DOHH2 (cell line): Measurements from ENCODE around the gene MRGPRF.

Source experiments
- H3F3A ChIP-seq: fragments of 200-600 bp; sonication (generic), shearing (Covaris generic); 2 replicates; pipeline ENCODE4 v1.6.0; 2016; ENCODE audit warnings: antibody characterized with exemption, mild to moderate bottlenecking; ENCODE audit not compliant: control insufficient read depth, insufficient read depth
- H3K27ac ChIP-seq: fragments of 200-600 bp; sonication (generic); 2 replicates; pipeline ENCODE4 v1.5.1; 2014; ENCODE audit warnings: low read depth, mild to moderate bottlenecking, low read length, moderate library complexity
- H3K27me3 ChIP-seq: fragments of 200-600 bp; sonication (generic); 2 replicates; pipeline ENCODE4 v1.6.1; 2014; ENCODE audit warnings: mild to moderate bottlenecking, low read length, mixed read lengths; ENCODE audit not compliant: control insufficient read depth
- H3K36me3 ChIP-seq: fragments of 200-600 bp; sonication (generic); 2 replicates; pipeline ENCODE4 v1.6.1; 2014; ENCODE audit warnings: mild to moderate bottlenecking, low read length, moderate library complexity, mixed read lengths; ENCODE audit not compliant: control insufficient read depth
- H3K4me1 ChIP-seq: fragments of 200-600 bp; sonication (generic); 2 replicates; pipeline ENCODE4 v1.6.1; 2014; ENCODE audit warnings: mild to moderate bottlenecking, low read length, mixed read lengths; ENCODE audit not compliant: control insufficient read depth
- H3K4me2 ChIP-seq: fragments of 200-600 bp; sonication (generic); 2 replicates; pipeline ENCODE4 v1.6.0; 2014; ENCODE audit warnings: mild to moderate bottlenecking, low read length, moderate library complexity
- H3K4me3 ChIP-seq: fragments of 200-600 bp; sonication (generic); 2 replicates; pipeline ENCODE4 v1.5.1; 2014; ENCODE audit warnings: mild to moderate bottlenecking, low read length, mixed read lengths
- H3K79me2 ChIP-seq: fragments of 200-600 bp; sonication (generic); 2 replicates; pipeline ENCODE4 v1.6.1; 2014; ENCODE audit warnings: mild to moderate bottlenecking, low read length, mixed read lengths; ENCODE audit not compliant: control insufficient read depth
- H3K9me2 ChIP-seq: fragments of 200-600 bp; sonication (generic); replicated peaks from 2 replicates; pipeline ENCODE4 v1.6.1; 2014; ENCODE audit warnings: mild to moderate bottlenecking, low read length, mixed read lengths; ENCODE audit not compliant: control insufficient read depth
- H3K9me3 ChIP-seq: fragments of 200-600 bp; sonication (generic); 2 replicates; pipeline ENCODE4 v1.6.1; 2014; ENCODE audit warnings: antibody characterized with exemption, low read length, mixed read lengths; ENCODE audit not compliant: control insufficient read depth, insufficient read depth
- H4K20me1 ChIP-seq: fragments of 200-600 bp; sonication (generic); 2 replicates; pipeline ENCODE4 v1.6.0; 2014; ENCODE audit warnings: low read depth, mild to moderate bottlenecking, antibody characterized with exemption, low read length, moderate library complexity; ENCODE audit not compliant: control insufficient read depth, insufficient read depth
- EZH2phosphoT487 ChIP-seq: fragments of 200-600 bp; sonication (generic); IDR thresholded peaks from 2 replicates; pipeline ENCODE4 v1.6.1; 2017; ENCODE audit warnings: borderline replicate concordance, mild to moderate bottlenecking, antibody characterized with exemption, low read length, moderate library complexity, mixed read lengths
- TF ChIP-seq, protein P1 (sequence below): fragments of 200-600 bp; sonication (generic); IDR thresholded peaks from one replicate; pipeline ENCODE4 v1.5.1; 2014; ENCODE audit warnings: antibody characterized with exemption, mild to moderate bottlenecking, low read depth, low read length; ENCODE audit not compliant: poor library complexity, severe bottlenecking

Gene MRGPRF

DNA sequence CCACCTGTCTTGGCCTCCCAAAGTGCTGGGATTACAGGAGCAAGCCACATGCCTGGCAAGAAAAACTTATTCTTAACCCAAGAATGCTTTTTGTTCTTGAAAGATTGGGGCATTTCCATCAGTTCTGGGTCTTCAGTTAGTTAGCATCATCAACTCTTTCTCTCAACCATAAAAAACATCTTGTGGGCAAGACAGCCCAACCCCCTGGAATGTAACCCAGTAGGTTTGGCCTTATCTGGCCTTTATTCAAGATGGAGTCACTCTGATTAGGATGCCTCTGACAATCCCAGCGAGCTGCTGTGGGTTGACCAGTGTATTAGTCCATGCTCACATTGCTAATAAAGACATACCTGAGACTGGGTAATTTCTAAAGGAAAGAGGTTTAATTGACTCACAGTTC, 26.5 kb upstream of the MRGPRF start:
- H3K9me2 ChIP-seq, result no peaks in the 10 kb centered on the region
- H3K27ac ChIP-seq, result no peak overlapping the region
- no peak overlapping the region for H3K4me2 ChIP-seq
- H3K27me3 ChIP-seq, result no peaks in the 10 kb centered on the region
- no peak for TF ChIP-seq EZH2phosphoT487
- TF ChIP-seq, protein P1, sequence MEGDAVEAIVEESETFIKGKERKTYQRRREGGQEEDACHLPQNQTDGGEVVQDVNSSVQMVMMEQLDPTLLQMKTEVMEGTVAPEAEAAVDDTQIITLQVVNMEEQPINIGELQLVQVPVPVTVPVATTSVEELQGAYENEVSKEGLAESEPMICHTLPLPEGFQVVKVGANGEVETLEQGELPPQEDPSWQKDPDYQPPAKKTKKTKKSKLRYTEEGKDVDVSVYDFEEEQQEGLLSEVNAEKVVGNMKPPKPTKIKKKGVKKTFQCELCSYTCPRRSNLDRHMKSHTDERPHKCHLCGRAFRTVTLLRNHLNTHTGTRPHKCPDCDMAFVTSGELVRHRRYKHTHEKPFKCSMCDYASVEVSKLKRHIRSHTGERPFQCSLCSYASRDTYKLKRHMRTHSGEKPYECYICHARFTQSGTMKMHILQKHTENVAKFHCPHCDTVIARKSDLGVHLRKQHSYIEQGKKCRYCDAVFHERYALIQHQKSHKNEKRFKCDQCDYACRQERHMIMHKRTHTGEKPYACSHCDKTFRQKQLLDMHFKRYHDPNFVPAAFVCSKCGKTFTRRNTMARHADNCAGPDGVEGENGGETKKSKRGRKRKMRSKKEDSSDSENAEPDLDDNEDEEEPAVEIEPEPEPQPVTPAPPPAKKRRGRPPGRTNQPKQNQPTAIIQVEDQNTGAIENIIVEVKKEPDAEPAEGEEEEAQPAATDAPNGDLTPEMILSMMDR, result no peak
- H3K79me2 ChIP-seq, result no peaks in the 10 kb centered on the region
- H4K20me1 ChIP-seq, result no peaks in the 10 kb centered on the region
- H3K9me3 ChIP-seq, result no peaks in the 10 kb centered on the region
- no peaks in the 10 kb centered on the region for H3F3A ChIP-seq
- H3K36me3 ChIP-seq, result no peaks in the 10 kb centered on the region
- H3K4me3 ChIP-seq, result no peak overlapping the region
- peaks cover 6% of the 10 kb centered on the region for H3K4me1 ChIP-seq

DNA sequence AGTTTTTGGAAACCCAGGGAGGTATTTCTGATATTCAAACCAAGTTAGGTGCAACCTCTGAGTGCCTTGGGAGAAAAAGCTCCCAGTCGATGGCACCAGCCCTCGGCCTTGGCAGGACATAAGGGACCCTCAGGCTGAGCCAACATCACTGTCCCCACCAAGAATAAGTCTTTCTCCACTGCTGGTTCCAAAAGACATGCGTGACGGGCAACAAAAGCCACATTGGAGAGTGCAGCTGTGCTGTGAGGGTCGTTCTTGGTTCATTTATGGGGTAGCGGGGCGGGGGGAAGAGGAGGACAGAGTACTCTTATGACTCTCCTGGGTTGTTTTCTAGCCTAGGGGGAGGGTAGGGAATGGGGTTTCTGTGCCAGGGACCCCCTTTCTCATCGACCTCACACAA, 24.5 kb upstream of the MRGPRF start:
- Histone ChIP-seq H3K79me2 (no peaks in the 10 kb centered on the region), H3K9me3 (no peaks in the 10 kb centered on the region), H3K4me2 (no peak overlapping the region), H3K36me3 (no peaks in the 10 kb centered on the region), H3K27ac (no peak overlapping the region), H4K20me1 (no peaks in the 10 kb centered on the region), H3K27me3 (no peaks in the 10 kb centered on the region), H3K4me3 (no peak overlapping the region), H3F3A (no peaks in the 10 kb centered on the region), H3K9me2 (no peaks in the 10 kb centered on the region), H3K4me1 (peaks cover 3% of the 10 kb centered on the region; the same call in 1 of the 2 replicates)
- TF ChIP-seq EZH2phosphoT487, result no peak
- TF ChIP-seq, protein P1, result no peak

DNA sequence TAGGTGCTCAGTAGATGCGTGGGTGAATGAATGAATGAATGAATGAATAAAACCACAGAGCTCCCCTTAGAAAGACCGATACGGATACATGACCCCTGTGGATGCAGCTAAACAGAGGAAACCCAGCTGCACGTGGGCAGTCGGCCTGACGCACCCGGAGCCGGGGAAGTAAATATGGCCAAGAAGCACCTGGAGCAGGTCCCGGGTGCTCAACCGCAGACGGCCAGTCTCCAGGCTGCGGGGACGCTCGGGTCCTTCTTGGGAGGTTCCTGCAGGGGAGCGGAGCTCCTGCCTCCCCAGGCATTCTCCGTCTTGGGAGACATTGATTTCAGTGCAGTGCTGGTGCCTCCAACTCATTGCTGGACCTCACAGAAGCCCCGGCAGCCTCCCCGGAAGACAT, 24.0 kb upstream of the MRGPRF start:
- Histone ChIP-seq H3K27ac (no peak overlapping the region), H3K4me1 (peaks cover 3% of the 10 kb centered on the region; the same call in 1 of the 2 replicates), H3K79me2 (no peaks in the 10 kb centered on the region), H3K4me2 (no peak overlapping the region), H3K9me3 (no peaks in the 10 kb centered on the region), H4K20me1 (no peaks in the 10 kb centered on the region), H3K27me3 (no peaks in the 10 kb centered on the region), H3F3A (no peaks in the 10 kb centered on the region), H3K36me3 (no peaks in the 10 kb centered on the region), H3K9me2 (no peaks in the 10 kb centered on the region), H3K4me3 (no peak overlapping the region)
- no peak for TF ChIP-seq EZH2phosphoT487
- TF ChIP-seq, protein P1, result no peak

DNA sequence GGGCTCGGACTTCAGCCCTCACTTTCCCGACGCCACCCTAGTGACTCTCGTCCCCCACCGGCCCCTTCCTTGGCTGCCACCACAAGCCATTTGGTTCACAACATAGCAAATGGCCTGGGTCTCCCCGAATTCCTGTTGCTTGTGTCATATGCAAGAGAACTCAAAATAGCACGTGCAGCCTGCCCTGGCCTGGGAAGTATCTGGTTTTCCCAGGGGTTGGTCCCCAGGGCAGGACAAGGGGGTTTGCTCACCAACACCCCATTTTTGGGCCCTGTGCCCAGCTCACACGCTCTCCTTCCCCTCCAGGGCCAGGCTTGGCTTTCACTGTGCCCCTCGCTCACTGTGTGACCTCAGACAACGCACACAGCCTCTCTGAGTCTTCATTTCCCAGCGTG, 22.9 kb upstream of the MRGPRF start:
- Histone ChIP-seq H3K9me2 (no peaks in the 10 kb centered on the region), H3K36me3 (no peaks in the 10 kb centered on the region), H3F3A (no peaks in the 10 kb centered on the region), H3K4me2 (no peak overlapping the region), H3K79me2 (no peaks in the 10 kb centered on the region), H3K27me3 (no peaks in the 10 kb centered on the region), H3K27ac (no peak overlapping the region), H3K4me1 (peaks cover under 1% of the 10 kb centered on the region; the same call in 1 of the 2 replicates), H3K4me3 (no peak overlapping the region), H4K20me1 (no peaks in the 10 kb centered on the region), H3K9me3 (no peaks in the 10 kb centered on the region)
- TF ChIP-seq, protein P1, result no peak
- no peak for TF ChIP-seq EZH2phosphoT487
